ENCODE data around the gene EDN2. TPM values are rescaled to one million over a fixed set of nuclear protein-coding genes. Genes with fewer than 3 reads are reported as not detected.

The EDN2 gene
- total and polyA plus RNA-seq, 2 of the 8 experiments (the other 6 are each of a cell fraction or from before 2014, with no cell fraction given) = 0.32 to 0.39 TPM

GRCh38 chr1:41489561-41489960, 5.1 kb upstream of the EDN2 start:
- ChIA-PET POLR2A (ENCODE audit: partially characterized antibody) (no interaction called here), CTCF (ENCODE audit: partially characterized antibody) (interaction anchor here (1.0 to 14.9 kb wide), 8 partner anchors 9 to 56 kb away, joined by 3 to 205 read pairs (median 8); partner anchors contain the start of gene EDN2)
- H3K36me3 ChIP-seq (ENCODE audit: control insufficient read depth in 2 of 4, insufficient read depth in 4 of 4, low read length in 3 of 4) = no peaks in the 10 kb centered on the region
- H2BK120ac ChIP-seq (replicated peaks; ENCODE audit: low read depth, low read length) = no peak overlapping the region
- no peaks in the 10 kb centered on the region for H3K79me1 ChIP-seq (ENCODE audit: low read depth, low read length)
- no peak overlapping the region for H3K4me2 ChIP-seq (ENCODE audit: insufficient read depth in 1 of 2, low read depth in 2 of 2, low read length in 2 of 2)
- no peak overlapping the region for H3K4ac ChIP-seq (replicated peaks; ENCODE audit: insufficient read length, low read depth, low read length)
- H2AFZ ChIP-seq (ENCODE audit: low read length) = no peak overlapping the region
- H3K23me2 ChIP-seq (ENCODE audit: low read depth, low read length) = peaks cover 7% of the 10 kb centered on the region; the same call in 1 of the 2 replicates
- H4K8ac ChIP-seq (ENCODE audit: extremely low read depth, insufficient read depth, low read length) = no peak overlapping the region
- no peak overlapping the region for H3K23ac ChIP-seq (ENCODE audit: insufficient read length)
- H2BK12ac ChIP-seq (ENCODE audit: low read depth, low read length) = no peak overlapping the region
- peaks cover 13 to 28% (median 23%) of the 10 kb centered on the region in 4 experiments for H3K4me1 ChIP-seq (replicated peaks in 1 of 4; ENCODE audit: control insufficient read depth in 3 of 4, insufficient read depth in 4 of 4, low read length in 3 of 4)
- H2BK20ac ChIP-seq (ENCODE audit: low read length) = no peak overlapping the region
- H3K4me3 ChIP-seq (ENCODE audit: extremely low read depth in 1 of 4, insufficient read depth in 2 of 4, low read depth in 3 of 4, low read length in 4 of 4) = no peak overlapping the region
- H2AK5ac ChIP-seq (ENCODE audit: low read depth, low read length) = peak overlapping the region; percentile 80; the same call in 1 of the 2 replicates
- 88 to 100% methylated on average over 3 to 5 of the region's 5 CpGs for WGBS, 2 experiments (ENCODE audit: extremely low coverage in 1 of 2, insufficient coverage in 1 of 2, insufficient read length in 1 of 2, insufficient replicate concordance in 2 of 2, low coverage in 1 of 2, low lambda C conversion rate in 2 of 2, missing lambda C conversion rate in 1 of 2)
- no peak for DNase-seq (ENCODE audit: low read depth in 1 of 2, low spot score in 2 of 2)
- H3K14ac ChIP-seq (ENCODE audit: insufficient read length) = no peak overlapping the region
- H4K91ac ChIP-seq (replicated peaks; ENCODE audit: insufficient read length, low read length) = no peak overlapping the region
- no peak overlapping the region for H3K27ac ChIP-seq (ENCODE audit: low read depth, low read length)
- peaks cover 0 to 1% of the 10 kb centered on the region in 2 experiments for H4K20me1 ChIP-seq (replicated peaks in 1 of 2; ENCODE audit: control insufficient read depth in 1 of 2, insufficient read depth in 2 of 2, low read length in 2 of 2)
- peaks cover 0 to 2% (median 0%) of the 10 kb centered on the region in 4 experiments; a peak in 2 of 7 replicates for H3K27me3 ChIP-seq (replicated peaks in 1 of 4; ENCODE audit: control insufficient read depth in 3 of 4, extremely low read depth in 1 of 4, insufficient read depth in 3 of 4, low read length in 3 of 4)
- FAIRE-seq = no peak
- H3K56ac ChIP-seq (replicated peaks; ENCODE audit: insufficient read length, low read depth, low read length) = no peak overlapping the region
- no peak overlapping the region for H2BK5ac ChIP-seq (ENCODE audit: low read depth, low read length)
- H2BK15ac ChIP-seq (ENCODE audit: low read length) = no peak overlapping the region
- H4K5ac ChIP-seq (ENCODE audit: insufficient read length, low read depth, low read length) = no peak overlapping the region
- H3K9ac ChIP-seq (replicated peaks in 1 of 4; ENCODE audit: extremely low read depth in 1 of 4, low read depth in 3 of 4, low read length in 3 of 4) = no peak overlapping the region
- no peak overlapping the region for H3K18ac ChIP-seq (ENCODE audit: extremely low read depth, low read length)
- no peaks in the 10 kb centered on the region for H3K9me3 ChIP-seq (ENCODE audit: insufficient read depth in 2 of 2, low read depth in 1 of 2, low read length in 1 of 2)
- H3K79me2 ChIP-seq (ENCODE audit: control insufficient read depth in 1 of 2, insufficient read depth in 2 of 2, low read length in 2 of 2) = no peaks in the 10 kb centered on the region
- TF ChIP-seq TAF1 (IDR thresholded peaks at IDR 0.05; ENCODE audit: low read depth, low read length) (no peak), TCF12 (IDR thresholded peaks at IDR 0.05; ENCODE audit: low read depth, low read length) (no peak), CEBPB (IDR thresholded peaks at IDR 0.05; ENCODE audit: low read depth, low read length) (no peak), CTCF (IDR thresholded peaks at IDR 0.05; ENCODE audit: control extremely low read depth in 1 of 3, insufficient read depth in 1 of 3, low read depth in 1 of 3, low read length in 3 of 3) (no peak), POU5F1 (IDR thresholded peaks at IDR 0.05; ENCODE audit: low read depth, low read length) (no peak), SRF (IDR thresholded peaks at IDR 0.05; ENCODE audit: low read depth, low read length) (no peak), POLR2A (IDR thresholded peaks at IDR 0.05; ENCODE audit: control extremely low read depth in 1 of 2, low read depth in 2 of 2, low read length in 2 of 2) (no peak), SP1 (IDR thresholded peaks at IDR 0.05; ENCODE audit: low read depth, low read length) (no peak), ASH2L (IDR thresholded peaks at IDR 0.05; ENCODE audit: low read length) (no peak), HDAC2 (IDR thresholded peaks at IDR 0.05; ENCODE audit: borderline replicate concordance in 1 of 2, low read depth in 2 of 2, low read length in 2 of 2) (no peak), GTF2F1 (IDR thresholded peaks at IDR 0.05; ENCODE audit: borderline replicate concordance, low read depth, low read length) (no peak), NRF1 (IDR thresholded peaks at IDR 0.05; ENCODE audit: low read depth, low read length) (no peak), CHD1 (IDR thresholded peaks at IDR 0.05; ENCODE audit: low read depth, low read length) (no peak)
